PFSK-1 (cell line): Measurements from ENCODE around the gene GPR155.

Experiments used
- FOXP2 ChIP-seq: optimal IDR thresholded peaks from 2 replicates; pipeline ENCODE3; 2011; ENCODE audit warnings: borderline replicate concordance, control low read depth, inconsistent platforms; ENCODE audit not compliant: insufficient read depth; ENCODE audit errors: extremely low read length, extremely low read depth
- POLR2AphosphoS5 ChIP-seq: IDR thresholded peaks from 2 replicates; pipeline ENCODE4 v1.6.1; 2012; ENCODE audit warnings: low read depth, mild to moderate bottlenecking, control low read depth, low read length, moderate library complexity
- REST ChIP-seq, 2 experiments: IDR thresholded peaks; 2 replicates each; pipeline versions ENCODE4 v1.6.1 to v1.8.0; 2011 to 2012; ENCODE audit warnings: low read depth in 2 of 2, low read length in 2 of 2, control low read depth in 1 of 2, inconsistent platforms in 1 of 2, mild to moderate bottlenecking in 1 of 2, moderate library complexity in 1 of 2; ENCODE audit not compliant: insufficient read depth in 1 of 2
- SIN3A ChIP-seq: IDR thresholded peaks from 2 replicates; pipeline ENCODE4 v1.6.1; 2012; ENCODE audit warnings: mild to moderate bottlenecking, low read length, moderate library complexity, borderline replicate concordance; ENCODE audit not compliant: insufficient read depth
- TAF1 ChIP-seq: IDR thresholded peaks from 2 replicates; pipeline ENCODE4 v1.6.1; 2012; ENCODE audit warnings: low read length, control low read depth, borderline replicate concordance; ENCODE audit not compliant: insufficient read depth

Gene GPR155

GRCh38 chr2:174385201-174385600, 101.6 kb downstream of the GPR155 start:
- TF ChIP-seq REST (IDR thresholded peaks at IDR 0.05; ENCODE audit: insufficient read depth in 1 of 2, low read depth in 2 of 2, low read length in 2 of 2) (no peak), POLR2AphosphoS5 (no peak), TAF1 (no peak), SIN3A (no peak), FOXP2 (no peak)

GRCh38 chr2:174383796-174384195, 103.0 kb downstream of the GPR155 start:
- TF ChIP-seq POLR2AphosphoS5 (no peak), REST (IDR thresholded peaks at IDR 0.05; ENCODE audit: insufficient read depth in 1 of 2, low read depth in 2 of 2, low read length in 2 of 2) (no peak), FOXP2 (no peak), SIN3A (no peak), TAF1 (no peak)
